Measurements from ENCODE around the gene SH2B3.

DNA sequence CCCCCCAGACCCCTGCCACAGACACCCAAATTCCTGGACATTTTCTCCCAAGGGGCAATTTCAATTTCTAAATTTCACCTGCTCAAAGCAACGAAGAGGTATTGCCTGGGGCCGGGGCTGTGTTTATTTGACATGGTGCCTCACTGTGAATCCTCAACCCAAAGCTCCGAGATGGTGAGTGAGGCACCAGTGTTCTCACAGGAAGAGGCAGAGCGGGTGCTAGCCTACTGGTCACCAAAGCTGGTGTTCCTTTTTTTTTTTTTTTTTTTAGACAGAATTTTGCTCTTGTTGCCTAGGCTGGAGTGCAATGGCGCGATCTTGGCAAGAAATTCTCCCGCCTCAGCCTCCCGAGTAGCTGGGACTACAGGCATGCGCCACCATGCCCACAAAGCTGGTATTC, 14.8 kb upstream of the SH2B3 start:
- TF ChIP-seq, protein P1, sequence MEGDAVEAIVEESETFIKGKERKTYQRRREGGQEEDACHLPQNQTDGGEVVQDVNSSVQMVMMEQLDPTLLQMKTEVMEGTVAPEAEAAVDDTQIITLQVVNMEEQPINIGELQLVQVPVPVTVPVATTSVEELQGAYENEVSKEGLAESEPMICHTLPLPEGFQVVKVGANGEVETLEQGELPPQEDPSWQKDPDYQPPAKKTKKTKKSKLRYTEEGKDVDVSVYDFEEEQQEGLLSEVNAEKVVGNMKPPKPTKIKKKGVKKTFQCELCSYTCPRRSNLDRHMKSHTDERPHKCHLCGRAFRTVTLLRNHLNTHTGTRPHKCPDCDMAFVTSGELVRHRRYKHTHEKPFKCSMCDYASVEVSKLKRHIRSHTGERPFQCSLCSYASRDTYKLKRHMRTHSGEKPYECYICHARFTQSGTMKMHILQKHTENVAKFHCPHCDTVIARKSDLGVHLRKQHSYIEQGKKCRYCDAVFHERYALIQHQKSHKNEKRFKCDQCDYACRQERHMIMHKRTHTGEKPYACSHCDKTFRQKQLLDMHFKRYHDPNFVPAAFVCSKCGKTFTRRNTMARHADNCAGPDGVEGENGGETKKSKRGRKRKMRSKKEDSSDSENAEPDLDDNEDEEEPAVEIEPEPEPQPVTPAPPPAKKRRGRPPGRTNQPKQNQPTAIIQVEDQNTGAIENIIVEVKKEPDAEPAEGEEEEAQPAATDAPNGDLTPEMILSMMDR (IDR thresholded peaks at IDR 0.05) = no peak
- TF ChIP-seq POLR2AphosphoS5 (IDR thresholded peaks at IDR 0.05) (no peak), POLR2A (IDR thresholded peaks at IDR 0.05) (no peak), EP300 (IDR thresholded peaks at IDR 0.05) (no peak)
